NT2/D1 (cell line): ENCODE data around the gene FGF3.

Experiments
- DNase-seq: peaks from one replicate; pipeline ENCODE4 v3.0.0-alpha.2; 2011; ENCODE audit warnings: low read depth, low spot score
- H3K27me3 ChIP-seq: 2 replicates; pipeline ENCODE4 v1.6.0; 2011; ENCODE audit warnings: mild to moderate bottlenecking; ENCODE audit not compliant: insufficient read length, insufficient read depth
- H3K36me3 ChIP-seq: 2 replicates; pipeline ENCODE4 v1.6.1; 2011; ENCODE audit warnings: mild to moderate bottlenecking, low read length, mixed read lengths; ENCODE audit not compliant: insufficient read depth, insufficient read length
- H3K4me1 ChIP-seq: 2 replicates; pipeline ENCODE4 v1.5.1; 2011; ENCODE audit not compliant: insufficient read depth, insufficient read length
- H3K4me3 ChIP-seq: 2 replicates; pipeline ENCODE4 v1.5.1; 2011; ENCODE audit warnings: low read depth; ENCODE audit not compliant: insufficient read length
- H3K9ac ChIP-seq: 2 replicates; pipeline ENCODE4 v1.6.0; 2011; ENCODE audit warnings: low read depth; ENCODE audit not compliant: insufficient read length
- H3K9me3 ChIP-seq: 2 replicates; pipeline ENCODE4 v1.5.1; 2011; ENCODE audit warnings: mild to moderate bottlenecking, low read length; ENCODE audit not compliant: insufficient read depth
- SUZ12 ChIP-seq: IDR thresholded peaks from 2 replicates; pipeline ENCODE4 v1.6.1; 2011; ENCODE audit not compliant: insufficient read length, insufficient read depth; ENCODE audit errors: extremely low read depth
- YY1 ChIP-seq: IDR thresholded peaks from 2 replicates; pipeline ENCODE4 v1.6.1; 2011; ENCODE audit not compliant: insufficient read length, insufficient read depth
- ZNF274 ChIP-seq: IDR thresholded peaks from 2 replicates; pipeline ENCODE4 v1.6.1; 2011; ENCODE audit warnings: mild to moderate bottlenecking, low read depth, low read length

FGF3 gene

GRCh38 chr11:69842746-69843528 is 23.7 kb upstream of the FGF3 start:
- H3K27me3 ChIP-seq = peaks cover 9% of the 10 kb centered on the region
- DNase-seq = peak; percentile 76
- TF ChIP-seq ZNF274 (no peak), YY1 (no peak), SUZ12 (no peak)
- H3K9ac ChIP-seq = no peak overlapping the region
- H3K4me1 ChIP-seq = peaks cover 11% of the 10 kb centered on the region
- H3K36me3 ChIP-seq = no peaks in the 10 kb centered on the region
- H3K9me3 ChIP-seq = no peaks in the 10 kb centered on the region
- H3K4me3 ChIP-seq = no peak overlapping the region

GRCh38 chr11:69841859-69842698 is 22.9 kb upstream of the FGF3 start:
- no peak overlapping the region for H3K4me3 ChIP-seq
- no peak overlapping the region for H3K9ac ChIP-seq
- peaks cover 11% of the 10 kb centered on the region for H3K4me1 ChIP-seq
- no peak for DNase-seq
- no peaks in the 10 kb centered on the region for H3K36me3 ChIP-seq
- peaks cover 9% of the 10 kb centered on the region for H3K27me3 ChIP-seq
- TF ChIP-seq SUZ12 (no peak), YY1 (no peak), ZNF274 (no peak)
- no peaks in the 10 kb centered on the region for H3K9me3 ChIP-seq

- DNase-seq = no peak
- Histone ChIP-seq H3K9ac (no peak overlapping the region), H3K27me3 (peaks cover 9% of the 10 kb centered on the region), H3K4me1 (peaks cover 11% of the 10 kb centered on the region), H3K36me3 (no peaks in the 10 kb centered on the region), H3K9me3 (no peaks in the 10 kb centered on the region), H3K4me3 (no peak overlapping the region)
- TF ChIP-seq ZNF274 (no peak), SUZ12 (no peak), YY1 (no peak)
These were observed 22.1 kb upstream of the FGF3 start for GRCh38 chr11:69841170-69841858.

GRCh38 chr11:69840371-69841169 is 21.4 kb upstream of the FGF3 start:
- peaks cover 9% of the 10 kb centered on the region for H3K27me3 ChIP-seq
- H3K4me1 ChIP-seq = peaks cover 12% of the 10 kb centered on the region
- no peaks in the 10 kb centered on the region for H3K36me3 ChIP-seq
- peak overlapping the region; percentile 36 for H3K9ac ChIP-seq
- no peak for TF ChIP-seq ZNF274
- no peak for TF ChIP-seq YY1
- TF ChIP-seq SUZ12 = no peak
- no peak for DNase-seq
- no peak overlapping the region for H3K4me3 ChIP-seq
- H3K9me3 ChIP-seq = no peaks in the 10 kb centered on the region

- no peak for DNase-seq
- H3K36me3 ChIP-seq = no peaks in the 10 kb centered on the region
- TF ChIP-seq SUZ12 (no peak), YY1 (no peak), ZNF274 (no peak)
- no peak overlapping the region for H3K9ac ChIP-seq
- H3K9me3 ChIP-seq = no peaks in the 10 kb centered on the region
- peaks cover 12% of the 10 kb centered on the region for H3K4me1 ChIP-seq
- H3K4me3 ChIP-seq = no peak overlapping the region
- H3K27me3 ChIP-seq = peaks cover 9% of the 10 kb centered on the region
These were observed 20.3 kb upstream of the FGF3 start for GRCh38 chr11:69839516-69839915.

- no peak for DNase-seq
- TF ChIP-seq SUZ12 = no peak
- no peak for TF ChIP-seq ZNF274
- TF ChIP-seq YY1 = no peak
- no peak overlapping the region for H3K9ac ChIP-seq
- H3K9me3 ChIP-seq = no peaks in the 10 kb centered on the region
- peaks cover 15% of the 10 kb centered on the region for H3K4me1 ChIP-seq
- H3K4me3 ChIP-seq = no peak overlapping the region
- H3K36me3 ChIP-seq = no peaks in the 10 kb centered on the region
- peaks cover 5% of the 10 kb centered on the region for H3K27me3 ChIP-seq
These were observed 18.6 kb upstream of the FGF3 start for GRCh38 chr11:69837791-69838190.

GRCh38 chr11:69836401-69836800 is 17.2 kb upstream of the FGF3 start:
- TF ChIP-seq YY1 (no peak), SUZ12 (no peak), ZNF274 (no peak)
- Histone ChIP-seq H3K4me3 (no peak overlapping the region), H3K4me1 (peaks cover 13% of the 10 kb centered on the region), H3K27me3 (peaks cover 5% of the 10 kb centered on the region), H3K36me3 (no peaks in the 10 kb centered on the region), H3K9ac (no peak overlapping the region), H3K9me3 (no peaks in the 10 kb centered on the region)
- DNase-seq = no peak
